M059J (cell line): ENCODE data around the gene IQCM. TPM values are rescaled to one million over a fixed set of nuclear protein-coding genes. Genes with fewer than 3 reads are reported as not detected.

Source experiments
- DNase-seq: peaks from one replicate; pipeline ENCODE4 v3.0.0-alpha.2; 2012; ENCODE audit warnings: low read depth
- total RNA-seq: library from RNA; depleted of rRNA; stranded (reverse); fragments of >200 nt; shearing (Covaris generic); gene quantifications from 2 replicates; pipeline ENCODE4 v1.2.3, GENCODE V29; 2014

The IQCM gene
- total RNA-seq, 1 experiment from 2014 or later: not detected

DNA sequence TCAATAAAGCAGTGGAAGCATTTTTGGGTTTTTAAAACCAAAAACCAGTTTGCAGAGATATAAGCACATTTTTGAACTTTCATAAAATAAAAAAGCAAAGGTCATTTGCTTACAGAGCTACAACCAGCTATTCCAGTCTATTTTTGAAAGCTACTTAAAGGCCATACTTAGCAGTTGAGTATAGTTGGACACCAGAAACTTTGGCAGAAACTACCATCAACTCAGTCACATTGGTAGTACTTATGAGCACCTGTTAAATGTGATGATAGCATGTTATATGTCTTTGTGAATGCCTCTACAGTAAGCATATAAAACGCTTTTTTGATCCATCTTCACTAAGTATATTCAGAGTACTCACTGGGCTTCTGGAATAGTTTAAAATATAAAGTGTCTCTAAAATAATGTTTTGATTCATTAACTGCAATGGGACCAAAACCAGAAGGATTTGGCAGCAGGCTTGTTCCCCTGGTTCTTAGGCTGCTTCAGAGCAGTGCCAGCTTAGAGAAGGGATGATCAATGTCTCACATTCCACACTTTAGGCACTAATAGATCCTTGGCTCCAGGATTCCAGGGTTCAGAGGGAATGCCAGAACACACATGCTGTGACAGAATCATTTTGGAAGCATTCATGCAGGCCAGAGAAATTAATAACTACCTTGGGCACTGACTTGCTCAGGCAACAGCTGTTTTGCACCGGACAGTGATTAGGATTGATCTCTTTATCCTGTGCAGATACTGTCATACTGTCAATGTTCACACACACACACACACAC, 103.9 kb downstream of the IQCM start:
- DNase-seq: no peak

DNA sequence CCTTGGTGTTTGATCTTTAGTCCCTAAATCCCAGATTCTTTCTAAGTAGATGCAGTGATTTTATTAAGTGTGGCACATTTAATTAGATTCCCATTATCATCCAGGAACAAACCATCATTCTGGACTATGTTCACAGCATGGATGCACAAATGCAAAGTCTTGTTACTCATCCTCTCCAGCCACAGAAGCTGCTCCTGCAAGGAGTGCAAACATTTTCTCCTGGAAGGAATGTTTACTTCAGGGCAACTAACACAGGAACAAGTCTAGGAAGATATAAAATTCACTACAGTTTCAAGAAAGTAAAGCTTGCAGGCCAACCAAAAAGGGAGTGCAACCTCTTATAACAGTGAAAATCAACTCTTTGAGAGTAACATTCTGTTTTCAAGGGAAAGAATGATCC, 106.0 kb downstream of the IQCM start:
- DNase-seq: peak; percentile 61

DNA sequence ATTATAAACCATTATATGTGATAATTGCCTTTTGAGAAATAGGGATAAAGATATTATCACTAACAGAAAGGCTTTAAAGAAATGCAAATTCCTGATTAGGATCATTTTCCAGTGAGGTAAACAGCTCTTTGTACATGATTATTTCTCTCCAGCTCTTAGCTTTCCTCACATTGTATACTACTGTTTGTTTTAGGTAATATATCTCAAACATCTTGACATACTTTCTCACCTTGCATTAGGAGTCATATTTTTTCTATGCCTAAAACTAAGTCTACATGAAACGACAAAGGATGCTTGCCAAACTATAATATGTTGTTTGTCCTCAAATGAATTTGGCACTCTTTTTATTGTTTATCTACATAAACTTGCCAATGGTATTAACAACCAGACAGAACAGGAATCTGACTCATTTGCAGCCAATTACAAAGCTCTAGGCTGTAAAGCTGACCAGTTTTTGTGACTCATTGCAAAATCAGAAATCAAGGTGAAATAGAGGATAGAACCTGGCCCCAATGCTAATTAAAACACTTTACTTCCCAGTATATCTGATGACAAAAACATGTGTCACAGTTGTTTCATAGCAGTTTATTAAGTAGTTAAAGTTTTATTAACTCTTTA, 107.0 kb downstream of the IQCM start:
- peak; percentile 87 for DNase-seq

DNA sequence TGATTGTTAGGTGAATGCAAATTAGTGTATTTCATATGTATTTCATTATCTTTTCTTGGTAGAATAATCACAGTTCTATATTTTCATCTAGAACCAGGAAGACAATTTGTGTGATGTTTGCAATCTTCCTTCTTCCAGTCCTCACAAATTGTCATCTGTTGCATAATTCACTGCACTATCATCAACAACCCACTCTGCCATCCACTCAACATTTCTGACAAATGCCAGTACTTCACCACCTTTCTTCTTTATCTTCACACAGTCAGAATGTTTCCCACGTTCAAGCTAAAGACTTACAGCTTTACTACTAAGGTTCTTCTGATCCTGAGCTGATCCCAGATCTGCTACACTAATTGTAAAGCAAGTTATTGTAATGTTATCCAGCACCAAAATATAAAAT, 107.8 kb downstream of the IQCM start:
- DNase-seq: no peak

DNA sequence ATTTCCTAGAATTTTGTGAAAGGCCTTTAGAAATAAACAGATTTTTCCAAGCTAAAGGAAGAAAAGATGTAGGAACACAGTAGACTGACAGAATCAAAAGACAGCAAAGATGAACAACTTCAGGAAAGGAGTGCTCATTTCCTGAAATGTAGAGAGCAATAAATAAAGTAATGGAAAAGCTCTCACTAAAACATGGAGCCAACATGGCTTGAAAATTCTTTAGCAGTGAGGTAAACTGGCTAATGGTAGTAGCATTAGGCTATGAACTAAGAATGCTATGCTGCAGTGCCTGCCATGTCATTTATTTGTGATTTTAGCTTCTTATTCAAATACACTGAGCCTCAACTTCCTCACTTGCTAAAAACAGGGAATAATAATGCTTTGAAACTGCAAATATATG, 108.7 kb downstream of the IQCM start:
- DNase-seq: peak; percentile 53

DNA sequence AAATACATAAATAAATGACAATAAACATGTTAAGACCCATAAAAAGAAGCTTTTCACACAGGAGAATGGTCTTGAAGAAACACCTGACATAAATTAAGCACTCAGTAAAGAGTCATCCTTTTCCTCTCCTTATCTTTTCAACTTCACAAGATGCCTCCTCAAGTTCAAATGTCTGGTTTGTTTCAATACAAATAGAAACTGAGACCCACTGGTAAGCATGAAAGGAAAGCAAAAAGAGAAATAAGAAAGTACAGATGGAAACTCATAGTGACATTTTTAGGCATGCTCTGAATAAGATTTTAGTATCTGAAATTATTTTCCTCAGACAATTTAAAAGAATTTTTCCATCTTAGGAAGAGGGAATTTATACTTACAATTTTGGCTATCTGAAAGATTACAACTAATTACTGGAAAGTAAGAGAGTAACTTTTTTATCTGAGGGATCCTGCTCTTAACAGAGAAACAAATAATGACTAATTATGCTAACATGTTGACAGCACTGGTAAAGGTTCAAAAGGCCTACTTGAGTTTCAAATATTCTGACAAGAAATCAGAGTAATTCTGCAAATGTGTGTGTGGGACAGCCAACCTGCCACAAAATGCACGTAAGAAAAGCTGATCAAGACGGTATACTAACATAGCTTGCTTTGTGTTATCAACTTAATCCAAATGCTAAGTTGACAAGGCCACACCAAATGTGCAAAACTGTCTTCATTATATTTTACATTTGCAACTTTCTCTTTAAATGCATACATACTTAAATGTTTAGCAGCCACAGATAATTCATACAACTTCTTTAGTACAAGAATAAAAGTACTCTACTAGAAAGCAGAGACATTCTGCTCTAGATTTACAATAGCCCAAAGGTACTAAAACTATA, 113.0 kb downstream of the IQCM start:
- no peak for DNase-seq

DNA sequence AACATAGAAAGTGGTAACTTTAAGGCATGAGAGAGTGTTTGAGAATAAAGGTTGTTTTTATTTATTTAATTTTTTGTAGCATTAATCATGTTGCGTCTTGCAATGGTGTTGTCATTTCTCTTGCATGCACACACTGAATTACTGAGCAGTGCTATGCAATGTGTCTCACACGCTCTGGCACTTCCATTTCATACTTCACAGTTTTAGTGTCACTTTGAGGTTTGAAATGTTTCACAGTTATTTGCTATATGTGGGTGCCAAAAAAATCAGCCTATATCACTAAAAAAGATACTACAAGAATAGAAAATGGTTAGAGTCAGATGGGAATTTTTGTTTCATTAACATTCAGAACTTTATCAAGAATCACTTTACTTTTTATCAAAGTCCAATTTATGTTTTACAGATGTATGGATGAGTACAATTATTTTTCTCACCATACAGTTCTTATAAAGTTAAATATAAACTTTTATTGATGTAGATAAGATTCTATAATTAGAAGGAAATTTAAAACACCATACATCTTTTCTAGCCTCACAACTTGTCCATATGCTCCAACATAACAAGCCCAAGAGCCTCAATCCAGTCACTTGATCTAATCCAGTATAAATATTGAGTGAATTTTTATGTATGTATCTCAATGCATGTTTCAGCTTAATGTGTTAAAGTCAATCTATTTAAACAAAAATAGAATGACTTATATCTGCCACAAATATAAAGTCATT, 114.0 kb downstream of the IQCM start:
- no peak for DNase-seq

DNA sequence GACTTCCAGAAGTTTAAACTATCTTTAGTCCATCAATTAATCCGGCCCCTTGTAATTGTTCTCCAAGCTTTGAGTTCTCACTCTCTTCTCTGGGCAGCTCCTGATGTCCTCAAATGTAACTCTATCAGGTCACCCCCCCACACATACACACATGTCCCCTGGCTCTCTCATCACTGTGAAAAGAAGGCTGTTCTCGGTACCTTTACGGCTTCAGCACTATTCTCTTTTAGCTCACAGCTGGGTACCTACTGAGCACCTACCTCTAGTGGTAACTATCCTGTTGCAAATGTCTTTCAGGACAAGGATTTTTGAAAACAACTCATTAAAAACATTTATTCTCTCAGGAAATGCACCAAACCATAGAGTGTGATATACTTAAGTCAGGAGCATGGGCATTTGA, 115.4 kb downstream of the IQCM start:
- no peak for DNase-seq

DNA sequence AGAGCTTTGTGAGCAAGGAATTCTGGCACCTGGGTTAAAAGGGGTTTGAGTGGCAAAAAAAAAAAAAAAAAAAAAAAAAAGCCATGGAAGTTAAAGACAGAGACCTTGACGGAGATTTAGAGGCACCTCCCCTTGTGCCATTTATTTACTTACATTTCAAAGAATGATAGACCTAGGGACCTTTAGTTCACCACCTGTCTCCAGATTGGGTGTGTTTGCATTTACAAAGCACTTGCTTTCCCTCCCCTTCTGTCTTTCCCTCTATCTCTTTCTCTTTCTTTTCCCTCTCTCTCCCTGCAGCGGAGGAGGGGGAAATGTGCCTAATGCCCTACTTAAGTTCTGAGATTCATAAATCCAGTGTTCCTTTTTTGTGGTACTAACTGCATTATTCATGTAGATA, 116.0 kb downstream of the IQCM start:
- DNase-seq: no peak

DNA sequence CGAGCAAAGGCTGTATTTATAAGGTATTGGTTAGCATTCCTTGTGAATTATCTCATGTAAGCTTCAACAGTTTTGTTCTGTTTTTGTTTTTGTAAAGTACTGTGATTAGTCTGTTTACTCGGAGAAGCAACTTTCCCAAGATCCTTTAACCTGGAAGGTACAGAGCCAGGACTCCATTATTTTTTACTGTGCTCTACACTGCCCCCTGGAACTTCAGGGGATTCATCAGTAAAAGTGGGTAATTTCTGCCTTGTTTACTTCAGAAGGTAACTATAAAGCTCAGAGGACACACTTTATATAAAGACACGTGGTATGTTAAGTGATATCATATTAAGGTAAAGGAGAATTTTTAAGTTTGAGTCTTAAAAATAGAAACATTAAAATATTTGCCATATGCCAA, 124.9 kb downstream of the IQCM start:
- DNase-seq: no peak

DNA sequence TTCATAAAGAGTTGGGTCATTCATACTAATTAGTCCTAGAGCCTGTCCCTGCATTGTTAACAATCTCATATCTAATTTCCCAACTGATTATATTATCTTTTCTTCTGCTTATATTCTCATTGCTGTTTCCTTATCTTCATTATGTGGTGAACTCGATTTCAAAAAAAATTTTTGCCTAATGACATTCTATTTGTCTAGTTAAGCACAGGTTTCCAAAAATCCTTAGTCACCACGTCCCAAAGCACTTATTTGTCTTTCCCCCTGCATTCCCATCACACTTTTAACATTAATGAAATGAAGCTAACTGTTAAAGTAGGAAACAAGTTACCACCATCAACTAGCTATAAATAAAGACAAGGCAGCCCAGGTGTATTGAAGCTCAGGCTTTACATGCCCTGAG, 131.1 kb downstream of the IQCM start:
- DNase-seq: no peak

DNA sequence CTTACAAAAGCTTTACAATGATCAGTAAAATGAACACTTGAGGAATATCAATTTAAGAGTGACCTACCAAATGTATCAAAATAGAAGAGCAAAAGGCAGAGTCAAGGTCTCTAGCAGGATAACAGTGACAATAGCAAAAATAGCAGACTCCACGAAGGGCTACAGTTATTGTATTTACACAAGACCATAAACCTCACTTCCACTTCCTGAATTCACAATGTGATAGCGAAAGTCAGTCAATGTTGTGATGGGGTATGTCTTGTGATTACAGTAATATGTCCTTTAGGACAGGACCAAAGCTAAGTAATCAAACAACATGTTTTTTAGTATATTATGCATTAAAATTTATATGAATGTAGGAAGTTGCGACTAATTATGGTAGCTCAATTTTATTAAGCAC, 139.6 kb downstream of the IQCM start:
- no peak for DNase-seq

DNA sequence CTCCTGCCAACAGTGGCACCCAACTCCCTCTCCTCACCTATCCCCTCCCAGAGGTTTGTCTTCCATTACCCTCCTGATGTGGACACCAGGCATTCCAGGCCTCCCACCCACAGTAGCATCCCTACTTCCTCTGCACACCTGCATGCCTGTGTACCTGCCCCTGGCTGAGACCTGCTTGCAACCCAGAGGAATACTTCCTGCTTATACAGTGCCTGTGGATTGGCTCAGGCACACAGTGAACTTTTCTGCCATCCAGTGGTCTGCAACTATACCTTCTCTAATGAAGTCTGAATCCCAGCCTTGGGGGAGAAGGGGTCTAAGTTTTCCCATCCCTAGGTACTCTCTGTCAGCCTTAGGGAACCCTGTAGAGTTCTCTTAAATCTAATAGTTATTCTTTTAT, 169.9 kb downstream of the IQCM start:
- DNase-seq: peak; percentile 2

DNA sequence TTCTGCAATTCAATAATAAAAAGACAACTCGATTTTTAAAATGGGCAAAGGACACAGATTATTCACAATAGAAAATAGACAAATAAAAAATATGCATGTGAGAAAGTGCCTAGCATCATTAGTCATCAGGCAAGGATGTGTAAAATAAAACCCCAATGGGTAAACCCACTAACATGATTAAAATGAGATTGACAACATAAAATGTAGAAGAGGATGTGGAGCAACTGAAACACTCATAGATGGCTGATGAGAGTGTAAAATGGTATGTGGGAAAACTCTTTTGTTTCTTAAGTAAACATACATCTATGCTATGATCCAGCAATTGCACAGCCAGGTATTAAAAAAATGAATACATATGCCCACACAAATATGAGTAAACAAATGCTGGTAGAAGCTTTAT, 177.6 kb downstream of the IQCM start:
- DNase-seq: peak; percentile 65

DNA sequence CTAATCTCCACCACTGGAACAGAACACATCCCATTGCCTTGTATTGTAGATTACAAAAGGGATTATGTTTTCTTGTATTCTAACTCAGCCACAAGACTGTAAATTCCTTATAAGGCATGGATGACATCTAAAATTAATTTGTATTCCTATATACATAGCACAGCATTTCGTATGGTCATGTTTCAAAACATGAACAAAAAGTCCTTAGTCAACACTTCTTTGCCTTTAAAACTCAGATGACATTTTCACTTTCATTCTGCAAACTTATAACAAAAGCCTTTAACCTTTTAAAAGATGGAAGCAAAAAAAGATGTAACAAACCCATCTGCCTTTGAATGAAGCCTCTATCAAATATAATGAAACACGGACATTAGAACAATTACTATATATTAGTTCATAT, 181.3 kb downstream of the IQCM start:
- DNase-seq: no peak

DNA sequence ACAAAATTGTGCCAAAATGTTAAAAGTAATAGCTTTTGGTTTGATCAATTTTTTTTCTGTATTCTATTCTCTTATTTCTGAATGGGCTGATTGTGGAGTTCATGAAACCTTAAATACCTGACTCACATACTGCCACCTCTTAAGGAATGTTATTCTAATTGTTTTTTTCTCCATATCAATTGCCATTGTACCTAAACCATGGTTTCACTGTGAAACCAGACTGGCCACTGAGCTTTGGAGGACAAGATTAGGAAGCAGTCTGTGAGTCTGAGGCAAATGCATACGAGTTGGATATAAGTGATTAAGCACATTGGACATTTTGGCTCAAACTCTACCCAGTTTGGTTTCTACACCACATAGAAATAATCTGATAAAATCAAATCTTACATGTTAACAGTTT, 184.0 kb downstream of the IQCM start:
- DNase-seq: no peak

DNA sequence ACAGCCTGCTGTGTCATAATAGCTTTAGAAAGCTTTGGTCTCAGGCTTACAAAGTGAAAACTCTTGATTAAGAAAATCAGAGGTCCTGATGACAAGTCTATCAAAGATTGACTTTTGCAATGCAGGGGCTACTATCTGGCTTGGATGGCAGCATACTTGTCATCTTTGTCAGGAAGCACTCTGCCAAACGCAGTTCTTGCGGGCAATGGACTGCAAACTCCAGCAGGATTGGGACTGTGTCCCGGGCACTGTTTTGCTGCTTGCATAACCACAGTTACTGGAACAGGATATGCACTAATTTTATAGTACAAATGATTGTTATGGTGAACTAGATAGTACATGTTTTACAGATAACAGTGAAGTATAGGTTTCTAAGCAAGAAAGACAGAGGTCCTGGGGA, 185.6 kb downstream of the IQCM start:
- no peak for DNase-seq

DNA sequence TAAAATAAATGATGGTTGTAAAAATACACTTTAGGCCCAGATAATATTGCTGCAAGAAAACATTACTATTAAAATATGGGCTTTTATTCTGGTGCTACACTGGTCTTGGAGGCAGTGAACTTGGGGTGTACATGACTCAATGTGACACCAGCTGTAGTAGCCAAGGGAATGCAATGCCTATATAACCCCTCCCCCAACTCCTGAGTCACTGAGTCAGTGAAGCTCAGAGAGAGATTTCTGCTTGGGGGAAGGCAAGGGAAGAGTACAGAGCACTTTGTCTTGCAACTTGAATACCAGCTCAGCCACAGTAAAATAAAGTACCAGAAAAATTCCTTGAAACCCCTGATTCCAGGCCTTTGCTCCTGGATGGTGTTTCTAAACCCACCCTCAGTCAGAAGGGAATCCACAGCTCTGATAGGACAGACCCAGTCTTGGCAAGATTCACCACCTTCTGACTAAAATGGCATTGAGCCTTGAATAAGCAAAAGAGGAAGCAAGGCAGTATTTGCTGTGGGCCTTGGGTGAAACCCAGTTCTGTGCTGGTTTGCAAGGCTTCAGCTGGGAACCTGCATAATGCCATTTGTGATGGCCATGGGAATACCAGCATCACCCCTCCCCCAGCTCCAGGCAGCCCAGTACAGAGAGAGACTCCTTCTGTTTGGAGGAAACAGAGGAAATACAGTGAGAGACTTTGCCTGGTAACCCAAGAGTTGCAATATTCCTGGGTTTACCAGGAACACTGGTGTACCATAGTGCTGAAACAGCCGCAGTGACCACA, 209.9 kb downstream of the IQCM start:
- DNase-seq: no peak

DNA sequence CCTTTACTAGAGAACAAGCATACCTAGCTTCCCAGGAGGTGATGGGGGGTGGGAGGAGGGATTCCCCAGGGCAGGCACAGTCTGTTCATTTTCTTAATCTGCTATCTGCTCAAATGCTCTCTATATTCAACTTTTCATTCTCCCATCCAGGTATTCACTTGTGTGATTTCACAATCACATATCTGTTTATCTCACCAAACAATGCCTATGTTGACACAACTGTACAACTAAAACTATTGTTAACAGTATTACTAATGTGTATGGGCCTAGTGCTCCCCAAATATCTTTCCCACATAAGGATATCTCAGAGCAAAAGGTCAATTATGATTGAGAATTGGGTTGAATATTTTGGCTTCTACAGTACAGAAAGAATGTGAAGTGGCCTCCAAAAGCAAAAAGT, 210.8 kb downstream of the IQCM start:
- DNase-seq: no peak

DNA sequence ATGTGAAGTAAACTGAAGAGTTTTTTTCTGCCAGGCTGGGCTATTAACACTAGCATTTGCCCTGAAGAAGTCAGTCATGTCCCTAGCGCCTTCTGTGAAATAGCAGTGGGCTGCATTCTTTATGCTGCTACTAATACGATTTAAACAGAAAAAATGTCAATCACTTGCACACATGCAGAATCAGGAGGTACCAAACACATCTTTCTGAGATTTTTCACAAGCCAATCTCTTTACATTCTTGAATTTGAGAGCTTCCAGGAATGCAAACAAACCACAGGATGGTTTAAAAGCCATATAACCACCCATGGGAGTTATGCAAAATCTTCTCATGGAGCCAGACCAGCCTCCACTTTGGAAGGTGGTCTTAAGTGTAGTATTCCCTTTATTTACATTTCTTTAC, 220.1 kb downstream of the IQCM start:
- no peak for DNase-seq

DNA sequence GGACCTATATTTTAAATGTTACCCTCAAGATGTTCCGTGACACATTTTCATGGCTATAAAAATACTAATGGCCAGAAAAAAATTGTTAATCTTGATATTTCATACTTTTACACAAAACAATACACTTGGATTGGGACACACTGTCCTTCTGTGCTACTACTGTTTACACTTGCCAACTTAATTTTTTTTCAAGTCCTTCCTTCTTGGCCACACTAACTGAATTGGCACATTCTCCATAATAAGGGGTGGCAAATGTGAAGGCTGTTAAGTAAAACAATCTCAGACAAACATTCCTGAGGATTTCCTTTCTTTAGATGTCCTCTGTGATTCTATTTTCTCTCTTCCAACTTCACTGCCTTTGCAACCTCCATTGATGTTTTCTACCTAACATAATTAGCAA, 225.8 kb downstream of the IQCM start:
- no peak for DNase-seq
